Amygdala (tissue), 56 donors: Measurements from ENCODE around the gene CFAP74.
"Not testable (repeated sequence)": the region's sequence is repeated elsewhere in the genome, so short reads cannot be mapped to it uniquely, and the experiment has no call there.

Experiments
- DNase-seq, 56 donors: peaks; one replicate each; lab custom pipeline; 2025; lab: John Stamatoyannopoulos, UW

CFAP74 gene

DNA sequence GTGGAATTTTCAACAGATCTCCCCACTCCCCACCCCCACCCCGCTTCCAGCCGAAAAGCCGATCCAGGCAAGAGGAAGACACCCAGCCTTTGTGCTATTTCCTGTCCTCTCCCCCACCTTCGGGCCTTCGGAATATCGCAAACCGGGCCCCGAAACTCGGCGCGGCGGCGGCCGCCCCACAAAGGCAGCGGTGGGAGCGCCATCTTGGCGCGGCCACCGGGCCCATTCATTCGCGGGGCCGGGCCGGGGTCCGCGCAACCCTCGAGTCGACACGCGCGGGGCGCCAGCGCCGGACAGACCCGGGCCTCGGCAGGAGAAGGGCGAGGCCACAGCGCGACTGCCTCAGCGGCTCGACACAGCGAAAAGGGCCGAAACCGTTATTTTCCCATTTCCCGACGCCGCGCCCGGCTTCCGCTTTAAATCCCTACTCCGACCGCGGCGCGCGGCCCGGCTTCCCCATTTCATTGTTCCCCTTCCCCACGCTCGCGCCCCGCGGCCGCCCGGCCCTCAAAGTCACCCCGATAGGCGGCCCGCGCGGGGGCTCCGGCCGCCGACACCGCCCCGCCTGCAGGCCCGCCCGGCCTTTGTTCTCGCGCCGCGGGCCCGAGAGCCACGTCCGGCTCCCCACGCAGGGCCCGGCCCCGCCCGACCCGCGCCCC lies 113.6 kb downstream of the CFAP74 start:
- peak in 15 of 56 donors; percentile 20 to 59 (median 42) for DNase-seq

DNA sequence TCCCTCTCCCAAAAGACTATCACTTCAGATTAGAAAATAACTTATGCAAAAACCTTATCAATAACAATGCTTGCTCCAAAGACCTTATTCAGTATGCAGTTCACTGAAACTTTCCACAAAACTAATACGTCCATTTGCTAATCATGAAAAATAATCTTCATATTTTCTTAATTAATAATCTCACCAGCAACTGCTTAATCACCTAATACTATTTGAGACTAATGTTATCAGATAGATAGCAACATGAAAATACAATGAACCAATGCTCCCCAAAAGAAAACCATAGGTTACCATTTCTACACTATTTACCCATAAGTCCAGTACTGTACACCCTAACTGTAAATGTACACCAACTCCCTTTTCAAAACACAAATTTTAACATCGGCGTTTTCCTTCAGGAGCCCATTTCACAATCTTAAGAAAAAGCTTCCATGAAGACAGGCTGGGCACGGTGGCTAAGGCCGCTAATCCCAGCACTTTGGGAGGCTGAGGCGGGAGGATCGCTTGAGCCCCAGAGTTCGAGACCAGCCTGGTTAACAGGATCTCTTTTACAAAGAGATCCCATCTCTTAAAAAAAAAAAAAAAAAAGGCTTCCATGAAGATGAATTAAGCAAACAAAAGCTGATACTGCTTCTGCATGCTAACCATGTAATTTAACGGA lies 114.4 kb downstream of the CFAP74 start:
- no peak for DNase-seq

DNA sequence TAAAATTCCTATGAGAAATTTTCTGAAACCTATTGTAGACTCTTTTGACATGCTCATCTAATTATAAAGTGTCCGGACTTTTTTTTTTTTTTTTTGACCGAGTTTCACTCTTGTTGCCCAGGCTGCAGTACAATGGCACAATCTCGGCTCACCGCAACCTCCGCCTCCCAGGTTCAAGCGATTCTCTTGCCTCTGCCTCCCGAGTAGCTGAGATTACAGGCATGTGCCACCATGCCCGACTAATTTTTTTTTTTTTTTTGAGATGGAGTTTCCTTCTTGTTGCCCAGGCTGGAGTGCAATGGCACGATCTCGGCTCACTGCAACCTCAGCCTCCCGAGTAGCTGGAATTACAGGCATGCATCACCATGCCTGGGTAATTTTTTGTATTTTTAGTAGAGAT lies 119.7 kb downstream of the CFAP74 start:
- not testable (repeated sequence) for DNase-seq

DNA sequence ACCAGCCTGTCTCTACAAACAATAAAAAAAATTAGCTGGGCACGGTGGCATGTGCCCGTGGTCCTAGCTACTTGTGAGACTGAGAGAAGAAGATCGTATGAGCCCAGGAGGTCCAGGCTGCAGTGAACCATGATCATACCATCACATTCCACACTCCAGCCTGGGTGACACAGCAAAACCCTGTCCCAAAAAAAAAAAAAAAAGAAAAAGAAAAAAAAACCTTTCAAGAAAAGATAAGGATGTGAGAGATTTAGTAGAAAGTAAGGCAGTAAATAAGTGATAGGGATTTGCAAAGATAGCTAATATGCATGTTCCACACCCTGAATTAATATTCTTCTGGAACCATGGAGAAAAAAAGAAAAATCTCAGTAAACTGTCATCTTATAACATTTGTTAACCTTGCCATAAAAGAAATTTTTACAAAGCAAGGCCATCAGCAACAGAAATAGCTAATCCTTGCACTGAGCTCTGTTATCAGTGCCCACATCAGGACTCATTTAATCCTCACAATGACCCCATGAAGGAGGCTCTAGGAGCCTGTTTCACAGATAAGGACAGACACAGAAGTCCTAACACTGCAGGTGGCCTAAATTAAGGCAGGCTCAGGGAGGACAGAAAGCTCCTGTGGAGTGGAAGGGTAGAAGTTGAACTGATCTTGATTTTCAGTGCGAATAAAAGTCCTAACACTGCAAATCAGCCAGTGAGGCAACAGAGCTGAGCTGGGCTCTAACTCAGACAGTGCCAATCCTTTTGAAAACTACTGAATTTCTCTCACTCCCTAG lies 120.3 kb downstream of the CFAP74 start:
- no peak for DNase-seq

DNA sequence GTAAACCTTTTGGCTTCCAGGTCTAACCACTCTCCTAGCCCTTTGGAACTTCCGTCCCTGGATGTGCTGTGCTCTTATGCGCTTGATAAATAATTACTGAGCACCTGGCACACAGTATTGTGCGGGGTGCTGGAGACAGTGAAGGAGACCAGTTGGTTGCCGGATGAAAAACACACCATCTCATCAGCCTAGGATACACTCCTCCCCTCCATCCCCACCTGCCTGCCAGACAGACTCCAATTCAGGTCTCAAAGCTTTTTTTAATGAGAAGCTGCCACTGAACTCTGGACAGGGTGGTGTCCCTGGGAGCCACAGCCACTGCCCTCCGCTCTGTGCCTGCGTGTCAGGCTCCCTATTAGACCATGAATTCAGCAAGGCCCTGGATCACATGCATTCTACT lies 121.9 kb downstream of the CFAP74 start:
- no peak for DNase-seq

DNA sequence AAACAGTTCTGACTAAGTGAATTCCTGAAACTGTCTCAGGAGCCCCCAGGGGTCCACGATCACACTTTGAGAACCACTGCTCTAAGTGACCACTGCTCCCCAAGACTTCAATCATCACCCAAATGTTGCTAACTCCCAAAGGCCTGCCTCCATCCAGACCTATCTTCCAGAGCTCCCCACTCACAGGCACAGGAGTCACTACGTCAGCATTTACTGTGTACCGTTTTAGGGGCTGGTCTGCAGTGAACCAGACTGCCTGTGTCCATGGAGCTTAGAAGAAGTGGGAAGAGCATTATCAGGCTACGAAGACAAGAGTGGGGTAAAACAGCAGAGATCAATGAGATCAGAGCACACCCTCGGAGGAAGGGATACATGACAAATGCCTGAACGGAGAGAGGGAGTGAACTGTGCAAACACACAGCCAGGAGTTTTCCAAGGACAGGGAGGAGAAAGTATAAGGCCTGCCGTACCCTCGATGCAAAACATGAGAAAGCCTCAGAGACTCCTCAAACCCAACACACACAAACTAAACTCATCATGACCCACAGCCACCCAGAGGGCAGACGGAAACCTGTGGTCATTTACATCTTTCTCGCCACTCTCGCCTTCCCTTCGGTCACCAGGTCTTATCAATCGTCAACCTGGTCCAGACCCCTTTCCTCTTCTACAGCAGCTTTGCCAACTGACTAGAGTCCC lies 122.8 kb downstream of the CFAP74 start:
- no peak for DNase-seq

DNA sequence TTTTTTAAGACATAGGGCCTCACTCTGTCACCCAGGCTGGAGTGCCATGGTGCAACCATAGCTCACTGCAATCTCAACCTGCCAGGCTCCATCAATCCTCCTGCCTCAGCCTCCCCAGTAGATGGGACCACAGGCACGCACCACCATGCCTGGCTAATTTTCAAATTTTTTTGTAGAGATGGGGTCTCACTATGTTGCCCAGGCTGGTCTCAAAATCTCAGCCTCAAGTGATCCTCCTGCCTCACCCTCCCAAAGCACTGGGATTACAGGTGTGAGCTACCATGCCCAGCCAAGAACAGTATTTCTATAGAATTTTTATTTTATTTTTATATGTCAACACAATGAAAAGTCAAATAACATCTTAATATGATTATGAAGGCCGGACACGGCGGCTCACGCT lies 123.6 kb downstream of the CFAP74 start:
- no peak for DNase-seq

DNA sequence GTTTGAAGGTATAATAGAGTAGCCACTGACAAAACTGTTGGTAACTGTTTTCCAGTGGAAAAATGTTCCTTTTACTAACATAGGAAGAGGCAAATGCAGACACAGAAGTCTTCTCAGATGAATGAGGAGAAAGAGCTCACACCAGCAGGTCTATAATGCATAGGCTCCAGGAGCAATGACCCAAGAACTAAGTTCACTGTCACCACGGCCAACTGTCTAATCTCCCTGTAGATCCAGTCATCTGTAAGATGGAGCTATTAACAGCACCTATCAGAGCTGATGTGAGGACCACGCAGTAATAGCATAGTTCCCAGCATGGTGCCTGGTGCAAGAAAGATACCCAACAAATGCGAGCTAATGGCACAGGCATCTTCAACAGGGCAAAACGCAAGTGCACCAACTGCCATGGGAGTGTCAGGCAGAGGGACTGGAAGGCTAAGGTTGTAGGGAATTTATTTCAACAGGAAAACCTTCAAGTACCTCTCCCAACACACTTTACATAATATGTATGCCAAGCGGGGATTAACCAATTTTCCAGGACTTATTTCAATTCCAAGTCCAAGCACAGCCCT lies 125.6 kb downstream of the CFAP74 start:
- no peak for DNase-seq

DNA sequence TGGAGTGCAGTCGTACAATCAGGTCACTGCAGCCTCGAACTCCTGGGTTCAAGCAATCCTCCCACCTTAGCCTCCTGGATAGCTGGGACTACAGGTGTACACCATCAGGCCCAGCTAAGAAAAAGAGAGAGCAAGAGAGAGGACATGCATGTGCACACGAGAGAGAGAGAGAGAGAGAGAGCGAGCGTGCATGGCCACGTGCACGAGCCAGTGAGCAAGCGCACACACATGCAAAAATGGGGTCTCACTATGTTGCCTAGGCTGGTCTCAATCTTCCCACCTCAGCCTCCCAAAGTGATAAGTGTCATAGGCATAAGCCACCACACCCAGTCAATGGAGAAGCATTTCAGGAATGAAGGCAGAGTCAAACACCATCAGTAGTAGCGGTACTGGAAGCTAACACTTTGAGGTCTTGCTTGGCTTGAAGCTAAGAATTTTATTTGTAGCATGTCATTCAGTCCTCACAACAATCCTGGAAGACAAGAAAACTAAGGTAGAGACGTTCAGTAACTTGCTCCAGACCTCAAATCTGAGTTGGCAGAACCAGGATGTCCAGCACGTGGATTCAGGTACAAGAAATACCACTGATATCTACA lies 127.2 kb downstream of the CFAP74 start:
- no peak for DNase-seq

DNA sequence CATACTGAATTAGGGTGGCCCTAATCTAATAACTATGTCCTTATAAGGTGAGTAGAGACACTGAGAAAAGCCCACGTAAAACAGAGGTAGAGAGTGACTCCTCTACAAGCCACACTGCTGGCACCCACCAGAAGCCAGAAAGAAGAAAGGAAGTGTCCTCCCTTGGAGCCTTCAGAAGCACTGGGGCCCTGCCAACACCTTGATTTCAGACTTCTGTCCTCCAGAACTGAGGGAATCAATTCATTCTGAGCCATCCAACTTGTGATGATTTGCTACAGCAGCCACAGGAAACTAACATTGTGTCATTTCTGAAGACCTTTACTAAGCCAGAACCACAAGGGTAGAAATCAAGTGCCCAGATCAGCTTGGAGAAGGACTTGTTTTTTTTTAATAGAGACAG lies 127.7 kb downstream of the CFAP74 start:
- no peak for DNase-seq

DNA sequence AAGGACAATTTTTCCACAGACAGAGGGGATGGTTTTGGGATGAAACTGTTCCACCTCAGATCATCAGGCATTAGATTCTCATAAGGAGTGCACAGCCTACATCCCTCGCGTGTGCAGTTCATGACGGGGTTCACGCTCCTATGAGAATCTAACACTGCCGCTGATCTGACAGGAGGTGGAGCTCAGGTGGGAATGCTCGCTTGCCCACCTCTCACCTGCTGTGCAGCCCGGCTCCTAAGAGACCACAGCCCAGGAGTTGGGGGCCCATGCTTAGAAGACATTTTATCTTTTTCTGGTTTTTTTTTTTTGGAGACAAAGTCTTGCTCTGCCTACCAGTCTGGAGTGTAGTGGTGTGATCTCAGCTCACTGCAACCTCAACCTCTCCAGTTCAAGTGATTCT lies 128.7 kb downstream of the CFAP74 start:
- no peak for DNase-seq

DNA sequence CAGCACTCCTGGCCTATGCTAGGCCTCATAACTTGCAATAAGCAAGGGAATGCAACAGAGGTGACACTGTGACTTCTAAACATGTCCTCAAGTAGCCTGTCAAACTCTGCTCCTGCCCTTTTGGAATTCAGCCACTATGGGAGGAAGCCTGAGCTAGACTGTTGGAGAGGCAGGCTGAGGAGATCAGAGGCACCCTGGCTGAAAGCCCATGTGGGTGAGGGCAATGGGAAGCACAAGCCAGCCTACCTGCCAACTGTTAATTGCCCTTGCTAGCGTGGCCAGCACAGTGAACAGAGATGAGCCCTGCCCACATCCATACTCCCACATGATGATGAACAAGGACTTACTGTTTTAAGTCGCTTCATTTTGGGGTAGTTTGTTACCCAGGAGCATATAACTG lies 130.4 kb downstream of the CFAP74 start:
- peak in 5 of 56 donors; percentile 15 to 52 (median 33) for DNase-seq

DNA sequence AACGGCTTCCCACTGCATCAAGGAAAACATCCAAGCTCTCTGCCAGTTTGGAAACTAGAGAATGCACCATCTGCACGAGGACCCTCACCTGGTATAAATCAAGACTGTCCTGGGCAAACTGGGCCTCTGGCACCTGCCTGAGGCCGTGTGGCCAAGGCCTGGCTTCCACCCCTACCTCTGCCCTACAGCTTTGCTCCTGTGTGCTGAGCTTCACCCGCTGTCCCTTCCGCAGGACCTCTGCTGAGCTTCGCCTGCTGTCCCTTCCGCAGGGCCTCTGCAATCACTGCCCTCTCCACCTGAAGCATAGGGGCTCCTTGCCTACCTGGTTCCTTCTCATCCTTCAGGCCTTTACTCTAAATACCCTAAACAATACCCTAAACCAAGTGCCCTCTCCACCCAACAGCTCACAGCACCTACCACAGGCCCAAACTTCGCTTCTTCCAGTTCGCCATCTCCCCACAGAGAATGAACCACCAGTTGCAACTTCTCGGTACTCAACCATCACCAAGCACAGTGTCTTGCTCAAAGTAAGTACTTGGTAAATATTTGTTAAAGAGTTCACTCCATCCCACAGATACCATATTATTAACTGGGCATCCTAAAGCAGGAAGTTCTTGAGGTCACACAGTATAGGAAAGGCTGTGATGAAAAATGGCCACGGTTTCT lies 131.1 kb downstream of the CFAP74 start:
- DNase-seq, result no peak
